A673 (cell line): ENCODE data around the gene KMT2B. TPM values are rescaled to one million over a fixed set of nuclear protein-coding genes. Genes with fewer than 3 reads are reported as not detected.

Experiments
- BruUV-seq: library from RNA; stranded (reverse); fragments of 400-500 nt; replicated peaks from 2 replicates; lab custom pipeline; 2021; lab: Mats Ljungman, UMichigan
- CTCF ChIA-PET: fragments of 300-600 bp; sonication (Branson Sonifier 250); formaldehyde crosslinking; loops from one replicate; lab custom pipeline; 2022; ENCODE audit warnings: antibody characterized with exemption; lab: Charles Lee
- POLR2A ChIA-PET: fragments of 300-600 bp; sonication (Branson Sonifier 250); formaldehyde crosslinking; loops from one replicate; lab custom pipeline; 2022; ENCODE audit warnings: antibody characterized with exemption; ENCODE audit not compliant: low non-redundant PET; lab: Charles Lee
- DNase-seq: peaks from one replicate; pipeline ENCODE4 v3.0.0-alpha.2; 2015; ENCODE audit warnings: low spot score
- H3K27ac ChIP-seq: fragments of 200-600 bp; sonication (generic); 2 replicates; pipeline ENCODE4 v1.5.1; 2016; ENCODE audit warnings: mixed run types, low read depth, mild to moderate bottlenecking, mixed read lengths, antibody characterized with exemption, low read length; ENCODE audit not compliant: poor library complexity, severe bottlenecking
- H3K27me3 ChIP-seq: fragments of 200-600 bp; sonication (generic); replicated peaks from 2 replicates; pipeline ENCODE4 v1.6.1; 2017; ENCODE audit warnings: mixed run types, low read depth, mild to moderate bottlenecking, mixed read lengths, antibody characterized with exemption, low read length; ENCODE audit not compliant: insufficient read depth, poor library complexity
- H3K36me3 ChIP-seq: fragments of 200-600 bp; sonication (generic); 2 replicates; pipeline ENCODE4 v1.6.1; 2016; ENCODE audit warnings: mixed run types, mild to moderate bottlenecking, mixed read lengths, antibody characterized with exemption, low read length; ENCODE audit not compliant: insufficient read depth, poor library complexity, severe bottlenecking
- H3K4me1 ChIP-seq: fragments of 200-600 bp; sonication (generic); 2 replicates; pipeline ENCODE4 v1.6.1; 2017; ENCODE audit warnings: mixed run types, mild to moderate bottlenecking, mixed read lengths, antibody characterized with exemption, low read length; ENCODE audit not compliant: insufficient read depth, poor library complexity, severe bottlenecking
- H3K4me3 ChIP-seq: fragments of 200-600 bp; sonication (generic); 2 replicates; pipeline ENCODE4 v1.5.1; 2016; ENCODE audit warnings: low read depth, mixed run types, mild to moderate bottlenecking, mixed read lengths, low read length; ENCODE audit not compliant: poor library complexity, severe bottlenecking
- H3K9me3 ChIP-seq: fragments of 200-600 bp; sonication (generic); 2 replicates; pipeline ENCODE4 v1.6.1; 2016; ENCODE audit warnings: mixed run types, low read depth, mild to moderate bottlenecking, mixed read lengths, antibody characterized with exemption, low read length; ENCODE audit not compliant: poor library complexity, severe bottlenecking
- CTCF ChIP-seq: fragments of 300-800, 200-600 bp; sonication (generic); conservative IDR thresholded peaks from 2 replicates; pipeline ENCODE4 v1.5.1; 2017; ENCODE audit warnings: low read depth, mild to moderate bottlenecking, antibody characterized with exemption, low read length, moderate library complexity, mixed read lengths
- EZH2 ChIP-seq: fragments of 200-600 bp; sonication (generic); IDR thresholded peaks from 2 replicates; pipeline ENCODE4 v1.6.1; 2017; ENCODE audit warnings: borderline replicate concordance, low read depth, mild to moderate bottlenecking, mixed read lengths, antibody characterized with exemption, low read length; ENCODE audit not compliant: poor library complexity, severe bottlenecking
- intact Hi-C: fragments of 100-400 bp; cut with micrococcal nuclease; formaldehyde crosslinking; loops from one replicate; pipeline ENCODE4 v1.10.0; 2022; ENCODE audit not compliant: unreplicated experiment
- total RNA-seq: library from RNA; stranded (reverse); gene quantifications from 2 replicates; pipeline ENCODE4 v1.2.3, GENCODE V29; 2021

The KMT2B gene
- total RNA-seq, 1 experiment from 2014 or later: 49.1 TPM

GRCh38 chr19:35764432-35765315 lies 46.9 kb downstream of the KMT2B start:
- POLR2A ChIA-PET: no interaction called here

GRCh38 chr19:35766571-35767104 lies 48.8 kb downstream of the KMT2B start:
- TF ChIP-seq CTCF (no peak), EZH2 (no peak)
- intact Hi-C loops: no loop called here
- no peaks in the 10 kb centered on the region for H3K9me3 ChIP-seq
- H3K27me3 ChIP-seq: no peaks in the 10 kb centered on the region
- DNase-seq: no peak
- BruUV-seq: no TSS peak
- no peak overlapping the region for H3K27ac ChIP-seq
- no peaks in the 10 kb centered on the region for H3K4me1 ChIP-seq
- CTCF ChIA-PET: no interaction called here
- no peak overlapping the region for H3K4me3 ChIP-seq
- POLR2A ChIA-PET: no interaction called here
- peaks cover 21% of the 10 kb centered on the region for H3K36me3 ChIP-seq

More at GRCh38 chr19:35764432-35765315, 46.9 kb downstream of the KMT2B start:
- intact Hi-C loops: no loop called here
- Histone ChIP-seq H3K27ac (no peak overlapping the region), H3K27me3 (no peaks in the 10 kb centered on the region), H3K4me1 (no peaks in the 10 kb centered on the region), H3K36me3 (peaks cover 37% of the 10 kb centered on the region), H3K4me3 (no peak overlapping the region), H3K9me3 (no peaks in the 10 kb centered on the region)
- no peak for TF ChIP-seq CTCF
- no peak for TF ChIP-seq EZH2
- CTCF ChIA-PET: no interaction called here
- BruUV-seq: no TSS peak
- DNase-seq: no peak

- CTCF ChIA-PET: no interaction called here
- POLR2A ChIA-PET: no interaction called here
- no peak for DNase-seq
- no peaks in the 10 kb centered on the region for H3K27me3 ChIP-seq
- no peak overlapping the region for H3K4me3 ChIP-seq
- no peak overlapping the region for H3K27ac ChIP-seq
- peaks cover 14% of the 10 kb centered on the region for H3K36me3 ChIP-seq
- H3K9me3 ChIP-seq: no peaks in the 10 kb centered on the region
- H3K4me1 ChIP-seq: no peaks in the 10 kb centered on the region
- TF ChIP-seq EZH2: no peak
- TF ChIP-seq CTCF: no peak
- BruUV-seq: no TSS peak
- intact Hi-C loops: no loop called here
Measured at GRCh38 chr19:35767288-35768081, 49.7 kb downstream of the KMT2B start.
